Measurements from ENCODE around the gene KRTAP10-12. TPM values are rescaled to one million over a fixed set of nuclear protein-coding genes. Genes with fewer than 3 reads are reported as not detected.
A peak's percentile ranks its signal among the peaks of the same experiment; 100 is the strongest.

The KRTAP10-12 gene
- total and polyA plus RNA-seq, 4 donors: not detected

DNA sequence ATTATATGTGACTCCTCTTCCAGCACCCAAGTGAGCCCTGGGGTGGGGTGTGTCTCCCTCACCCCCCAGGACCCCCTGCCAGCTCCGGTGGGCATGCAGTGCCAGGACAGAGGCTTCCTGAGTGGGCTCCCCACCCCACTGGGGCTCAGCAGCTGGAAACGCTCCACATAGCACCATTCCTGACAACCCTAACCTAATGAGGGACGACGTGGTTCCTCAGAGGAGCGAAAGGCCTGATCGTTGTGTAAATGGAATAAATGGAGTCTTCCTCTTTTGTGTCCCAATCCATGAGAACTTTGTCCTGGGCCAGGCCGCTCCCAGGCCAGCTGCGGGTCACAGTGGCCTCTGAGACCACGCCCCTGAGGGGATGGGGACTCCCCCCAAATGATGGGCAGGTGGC is 16.2 kb downstream of the KRTAP10-12 start:
- peaks cover 0 to 37% (median 10%) of the 10 kb centered on the region in 4 donors for H3K27me3 ChIP-seq (ENCODE audit: control insufficient read depth in 4 of 4, insufficient read depth in 4 of 4, low read length in 3 of 4)
- H3K27ac ChIP-seq (ENCODE audit: low read depth in 1 of 2, low read length in 2 of 2): no peak overlapping the region
- no peak overlapping the region for H3K9ac ChIP-seq (ENCODE audit: low read depth in 1 of 2, low read length in 2 of 2)
- H3K4me3 ChIP-seq (ENCODE audit: low read depth in 1 of 3, low read length in 3 of 3): no peak overlapping the region
- H3K9me3 ChIP-seq (ENCODE audit: control insufficient read depth in 4 of 4, low read length in 3 of 4): no peaks in the 10 kb centered on the region
- no peak for DNase-seq (ENCODE audit: low spot score)
- WGBS: 42% methylated on average over 9 of the region's 9 CpGs
- TF ChIP-seq, protein P1, sequence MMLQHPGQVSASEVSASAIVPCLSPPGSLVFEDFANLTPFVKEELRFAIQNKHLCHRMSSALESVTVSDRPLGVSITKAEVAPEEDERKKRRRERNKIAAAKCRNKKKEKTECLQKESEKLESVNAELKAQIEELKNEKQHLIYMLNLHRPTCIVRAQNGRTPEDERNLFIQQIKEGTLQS (IDR thresholded peaks at IDR 0.05): no peak
- TF ChIP-seq HNF4G (IDR thresholded peaks at IDR 0.05) (no peak), NR2F2 (IDR thresholded peaks at IDR 0.05) (no peak), GABPA (IDR thresholded peaks at IDR 0.05 in 1 of 2, conservative IDR thresholded peaks at IDR 0.05 in 1 of 2) (no peak), FOXA2 (IDR thresholded peaks at IDR 0.05) (no peak), RXRA (IDR thresholded peaks at IDR 0.05) (no peak)
- TF ChIP-seq, protein P2, sequence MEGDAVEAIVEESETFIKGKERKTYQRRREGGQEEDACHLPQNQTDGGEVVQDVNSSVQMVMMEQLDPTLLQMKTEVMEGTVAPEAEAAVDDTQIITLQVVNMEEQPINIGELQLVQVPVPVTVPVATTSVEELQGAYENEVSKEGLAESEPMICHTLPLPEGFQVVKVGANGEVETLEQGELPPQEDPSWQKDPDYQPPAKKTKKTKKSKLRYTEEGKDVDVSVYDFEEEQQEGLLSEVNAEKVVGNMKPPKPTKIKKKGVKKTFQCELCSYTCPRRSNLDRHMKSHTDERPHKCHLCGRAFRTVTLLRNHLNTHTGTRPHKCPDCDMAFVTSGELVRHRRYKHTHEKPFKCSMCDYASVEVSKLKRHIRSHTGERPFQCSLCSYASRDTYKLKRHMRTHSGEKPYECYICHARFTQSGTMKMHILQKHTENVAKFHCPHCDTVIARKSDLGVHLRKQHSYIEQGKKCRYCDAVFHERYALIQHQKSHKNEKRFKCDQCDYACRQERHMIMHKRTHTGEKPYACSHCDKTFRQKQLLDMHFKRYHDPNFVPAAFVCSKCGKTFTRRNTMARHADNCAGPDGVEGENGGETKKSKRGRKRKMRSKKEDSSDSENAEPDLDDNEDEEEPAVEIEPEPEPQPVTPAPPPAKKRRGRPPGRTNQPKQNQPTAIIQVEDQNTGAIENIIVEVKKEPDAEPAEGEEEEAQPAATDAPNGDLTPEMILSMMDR (IDR thresholded peaks at IDR 0.05; ENCODE audit: low read depth, low read length, missing input control): no peak
- TF ChIP-seq, protein P3, sequence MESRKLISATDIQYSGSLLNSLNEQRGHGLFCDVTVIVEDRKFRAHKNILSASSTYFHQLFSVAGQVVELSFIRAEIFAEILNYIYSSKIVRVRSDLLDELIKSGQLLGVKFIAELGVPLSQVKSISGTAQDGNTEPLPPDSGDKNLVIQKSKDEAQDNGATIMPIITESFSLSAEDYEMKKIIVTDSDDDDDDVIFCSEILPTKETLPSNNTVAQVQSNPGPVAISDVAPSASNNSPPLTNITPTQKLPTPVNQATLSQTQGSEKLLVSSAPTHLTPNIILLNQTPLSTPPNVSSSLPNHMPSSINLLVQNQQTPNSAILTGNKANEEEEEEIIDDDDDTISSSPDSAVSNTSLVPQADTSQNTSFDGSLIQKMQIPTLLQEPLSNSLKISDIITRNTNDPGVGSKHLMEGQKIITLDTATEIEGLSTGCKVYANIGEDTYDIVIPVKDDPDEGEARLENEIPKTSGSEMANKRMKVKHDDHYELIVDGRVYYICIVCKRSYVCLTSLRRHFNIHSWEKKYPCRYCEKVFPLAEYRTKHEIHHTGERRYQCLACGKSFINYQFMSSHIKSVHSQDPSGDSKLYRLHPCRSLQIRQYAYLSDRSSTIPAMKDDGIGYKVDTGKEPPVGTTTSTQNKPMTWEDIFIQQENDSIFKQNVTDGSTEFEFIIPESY (IDR thresholded peaks at IDR 0.05): no peak
- TF ChIP-seq, protein P4, sequence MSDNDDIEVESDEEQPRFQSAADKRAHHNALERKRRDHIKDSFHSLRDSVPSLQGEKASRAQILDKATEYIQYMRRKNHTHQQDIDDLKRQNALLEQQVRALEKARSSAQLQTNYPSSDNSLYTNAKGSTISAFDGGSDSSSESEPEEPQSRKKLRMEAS (IDR thresholded peaks at IDR 0.05): no peak
- peaks cover 0 to 11% (median 6%) of the 10 kb centered on the region in 4 donors for H3K4me1 ChIP-seq (ENCODE audit: control insufficient read depth in 4 of 4, insufficient read depth in 4 of 4, low read length in 3 of 4)
- no peaks in the 10 kb centered on the region for H3K36me3 ChIP-seq (ENCODE audit: control insufficient read depth in 4 of 4, insufficient read depth in 3 of 4, low read depth in 1 of 4, low read length in 3 of 4)

DNA sequence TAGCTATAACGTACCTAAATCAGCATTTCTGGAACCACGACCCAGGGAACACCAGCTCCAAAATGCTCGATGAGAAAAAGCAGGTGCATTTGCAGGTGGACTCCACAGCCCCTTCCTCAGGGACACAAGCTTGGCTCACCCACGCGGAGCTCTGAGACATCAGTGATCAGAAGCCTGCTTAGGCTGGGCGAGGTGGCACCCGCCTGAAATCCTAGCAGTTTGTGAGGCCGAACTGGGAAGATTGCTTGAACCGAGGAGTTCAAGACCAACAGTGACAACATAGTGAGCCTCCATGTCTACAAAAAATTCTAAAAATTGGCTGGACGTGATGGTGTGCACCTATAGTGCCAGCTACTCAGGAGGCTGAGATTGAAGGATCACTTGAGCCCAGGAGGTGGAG is 16.9 kb downstream of the KRTAP10-12 start:
- Histone ChIP-seq H3K9ac (ENCODE audit: low read depth in 1 of 2, low read length in 2 of 2) (no peak overlapping the region), H3K9me3 (ENCODE audit: control insufficient read depth in 4 of 4, low read length in 3 of 4) (no peaks in the 10 kb centered on the region), H3K36me3 (ENCODE audit: control insufficient read depth in 4 of 4, insufficient read depth in 3 of 4, low read depth in 1 of 4, low read length in 3 of 4) (no peaks in the 10 kb centered on the region), H3K4me3 (ENCODE audit: low read depth in 1 of 3, low read length in 3 of 3) (no peak overlapping the region), H3K27ac (ENCODE audit: low read depth in 1 of 2, low read length in 2 of 2) (no peak overlapping the region), H3K4me1 (ENCODE audit: control insufficient read depth in 4 of 4, insufficient read depth in 4 of 4, low read length in 3 of 4) (peaks cover 0 to 11% (median 5%) of the 10 kb centered on the region in 4 donors), H3K27me3 (ENCODE audit: control insufficient read depth in 4 of 4, insufficient read depth in 4 of 4, low read length in 3 of 4) (peaks cover 0 to 35% (median 11%) of the 10 kb centered on the region in 4 donors)
- DNase-seq (ENCODE audit: low spot score): peak; percentile 24
- TF ChIP-seq EGR1 (IDR thresholded peaks at IDR 0.05; ENCODE audit: low read depth in 2 of 2) (no peak), RXRA (IDR thresholded peaks at IDR 0.05) (no peak), HNF4G (IDR thresholded peaks at IDR 0.05) (no peak), TAF1 (conservative IDR thresholded peaks at IDR 0.05) (no peak)
- TF ChIP-seq, protein P1 (IDR thresholded peaks at IDR 0.05): no peak
- 86% methylated on average over 10 of the region's 10 CpGs for WGBS

DNA sequence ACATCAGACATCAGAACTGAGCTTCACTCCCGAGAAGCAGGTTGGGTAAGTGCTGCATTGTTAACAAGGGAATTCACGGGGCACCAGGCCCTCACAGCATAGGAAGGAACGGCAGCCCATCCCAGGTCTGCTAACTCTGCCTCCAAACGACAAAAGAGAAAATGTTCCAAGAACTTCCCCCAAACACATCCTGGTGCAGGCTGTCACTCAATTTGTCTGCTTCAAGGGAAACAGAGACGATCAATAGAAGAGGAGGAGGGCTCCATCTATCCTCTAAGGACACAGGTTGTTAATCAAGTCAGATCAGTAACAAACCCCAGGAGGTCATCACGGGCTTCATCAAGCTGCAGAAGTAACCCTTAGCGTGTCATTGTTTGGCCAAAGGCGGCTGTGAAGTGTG is 17.9 kb downstream of the KRTAP10-12 start:
- H3K9me3 ChIP-seq (ENCODE audit: control insufficient read depth in 4 of 4, low read length in 3 of 4): no peaks in the 10 kb centered on the region
- no peak for DNase-seq (ENCODE audit: low spot score)
- no peak overlapping the region for H3K9ac ChIP-seq (ENCODE audit: low read depth in 1 of 2, low read length in 2 of 2)
- peaks cover 0 to 2% (median 0%) of the 10 kb centered on the region in 4 donors for H3K4me1 ChIP-seq (ENCODE audit: control insufficient read depth in 4 of 4, insufficient read depth in 4 of 4, low read length in 3 of 4)
- no peak overlapping the region for H3K27ac ChIP-seq (ENCODE audit: low read depth in 1 of 2, low read length in 2 of 2)
- WGBS: 10% methylated on average over 8 of the region's 8 CpGs
- H3K4me3 ChIP-seq (ENCODE audit: low read depth in 1 of 3, low read length in 3 of 3): no peak overlapping the region
- H3K36me3 ChIP-seq (ENCODE audit: control insufficient read depth in 4 of 4, insufficient read depth in 3 of 4, low read depth in 1 of 4, low read length in 3 of 4): no peaks in the 10 kb centered on the region
- TF ChIP-seq YY1 (IDR thresholded peaks at IDR 0.05) (no peak), JUND (IDR thresholded peaks at IDR 0.05) (no peak), EGR1 (IDR thresholded peaks at IDR 0.05; ENCODE audit: low read depth in 2 of 2) (no peak), FOXA2 (IDR thresholded peaks at IDR 0.05) (no peak), HNF4A (conservative IDR thresholded peaks at IDR 0.05) (no peak), SP1 (IDR thresholded peaks at IDR 0.05) (no peak), HNF4G (IDR thresholded peaks at IDR 0.05) (no peak), RXRA (IDR thresholded peaks at IDR 0.05) (no peak), RAD21 (IDR thresholded peaks at IDR 0.05) (no peak), NR2F2 (IDR thresholded peaks at IDR 0.05) (no peak), FOXA1 (IDR thresholded peaks at IDR 0.05) (no peak), TAF1 (conservative IDR thresholded peaks at IDR 0.05) (no peak)
- TF ChIP-seq, protein P3 (IDR thresholded peaks at IDR 0.05): no peak
- TF ChIP-seq, protein P2 (IDR thresholded peaks at IDR 0.05; ENCODE audit: low read depth, low read length, missing input control): no peak
- TF ChIP-seq, protein P1 (IDR thresholded peaks at IDR 0.05): no peak
- TF ChIP-seq, protein P4 (IDR thresholded peaks at IDR 0.05): no peak
- peaks cover 0 to 34% (median 8%) of the 10 kb centered on the region in 4 donors for H3K27me3 ChIP-seq (ENCODE audit: control insufficient read depth in 4 of 4, insufficient read depth in 4 of 4, low read length in 3 of 4)
